Peyer's patch (tissue), 4 donors: Measurements from ENCODE around the gene SLC5A2.

ENCODE experiments used
- CTCF ChIP-seq, 6 experiments: fragments of 450-650 bp in 4 of 6; fragments of 200-600 bp in 2 of 6; sonication (generic) in 1 of 6; IDR thresholded peaks; one replicate each; pipeline ENCODE4 v1.5.1; 2017 to 2019; ENCODE audit warnings: antibody characterized with exemption in 6 of 6, mild to moderate bottlenecking in 3 of 6, moderate library complexity in 1 of 6
- POLR2A ChIP-seq, 2 donors: fragments of 450-650 bp; IDR thresholded peaks; one replicate each; pipeline ENCODE4 v1.5.1; 2017; ENCODE audit warnings: antibody characterized with exemption in 2 of 2, mild to moderate bottlenecking in 2 of 2, moderate library complexity in 2 of 2

GRCh38 chr16:31453255-31454204 lies 29.4 kb upstream of the SLC5A2 start:
- TF ChIP-seq CTCF (IDR thresholded peaks at IDR 0.05) (peak in 1 of 6 experiments; percentile 38), POLR2A (IDR thresholded peaks at IDR 0.05) (no peak)
